B cell (primary cell): Measurements from ENCODE around the gene RIN3. TPM values are rescaled to one million over a fixed set of nuclear protein-coding genes. Genes with fewer than 3 reads are reported as not detected.

ENCODE experiments used
- ATAC-seq: fragments of 200-7000 bp; cut with Tn5 transposase; one replicate; pipeline ENCODE4 v1.10.0; 2021; ENCODE audit warnings: low read depth, mild to moderate bottlenecking, moderate number of reproducible peaks, moderate library complexity
- CTCF ChIA-PET: fragments of 350-600 bp; sonication (Branson Sonifier 250); formaldehyde crosslinking; loops from one replicate; lab custom pipeline; 2021; ENCODE audit warnings: antibody characterized with exemption, inconsistent platforms; lab: Charles Lee
- POLR2A ChIA-PET: fragments of 350-600 bp; sonication (Branson Sonifier 250); formaldehyde crosslinking; loops from one replicate; lab custom pipeline; 2021; ENCODE audit warnings: antibody characterized with exemption; lab: Charles Lee
- DNase-seq: peaks from one replicate; pipeline ENCODE4 v3.0.0; 2013
- H2AFZ ChIP-seq: 2 replicates; pipeline ENCODE4 v1.6.1; 2012; ENCODE audit warnings: mild to moderate bottlenecking, low read depth, low read length; ENCODE audit not compliant: insufficient read depth, poor library complexity, severe bottlenecking
- H3K27ac ChIP-seq, 2 donors: 1 replicate in 1 of 2; 2 replicates in 1 of 2; pipeline ENCODE4 v1.5.1; 2012 to 2013; ENCODE audit warnings: low read length in 2 of 2, mild to moderate bottlenecking in 2 of 2, moderate library complexity in 1 of 2
- H3K27me3 ChIP-seq, 4 experiments: fragments of 200-600 bp in 1 of 4; sonication (generic) in 1 of 4; replicated peaks in 1 of 4; 1 replicate in 2 of 4; 2 replicates in 2 of 4; pipeline versions ENCODE4 v1.6.1 to v1.7.0; 2013 to 2016; ENCODE audit warnings: low read length in 3 of 4, mild to moderate bottlenecking in 2 of 4, mixed read lengths in 1 of 4, moderate library complexity in 1 of 4; ENCODE audit not compliant: insufficient read depth in 4 of 4, control insufficient read depth in 3 of 4; ENCODE audit errors: control extremely low read depth in 1 of 4
- H3K36me3 ChIP-seq, 2 experiments: replicated peaks in 1 of 2; 1 replicate in 1 of 2; 2 replicates in 1 of 2; pipeline versions ENCODE4 v1.6.1 to v1.7.1; 2013; ENCODE audit warnings: low read length in 1 of 2; ENCODE audit not compliant: insufficient read depth in 2 of 2, control insufficient read depth in 1 of 2; ENCODE audit errors: control extremely low read depth in 1 of 2, extremely low read depth in 1 of 2
- H3K4me1 ChIP-seq, 2 donors: fragments of 200-600 bp in 1 of 2; sonication (generic) in 1 of 2; 1 replicate in 1 of 2; 2 replicates in 1 of 2; pipeline versions ENCODE4 v1.5.1 to v1.6.1; 2013 to 2017; ENCODE audit warnings: low read length in 2 of 2; ENCODE audit not compliant: control insufficient read depth in 2 of 2, insufficient read depth in 2 of 2
- H3K4me2 ChIP-seq: replicated peaks from 2 replicates; pipeline ENCODE3; 2012; ENCODE audit warnings: mild to moderate bottlenecking, low read depth, low read length; ENCODE audit not compliant: poor library complexity, severe bottlenecking
- H3K4me3 ChIP-seq, 5 experiments: fragments of 200-600 bp in 1 of 5; sonication (generic) in 1 of 5; 1 replicate in 3 of 5; 2 replicates in 2 of 5; pipeline versions ENCODE4 v1.5.1 to v1.7.0; 2011 to 2016; ENCODE audit warnings: low read length in 4 of 5, mild to moderate bottlenecking in 4 of 5, low read depth in 2 of 5, control low read depth in 1 of 5, moderate library complexity in 1 of 5; ENCODE audit not compliant: insufficient read depth in 1 of 5; ENCODE audit errors: control extremely low read depth in 1 of 5, extremely low read depth in 1 of 5
- H3K79me2 ChIP-seq: fragments of 200-600 bp; sonication (generic); one replicate; pipeline ENCODE4 v1.6.0; 2016; ENCODE audit warnings: low read length; ENCODE audit not compliant: control insufficient read depth, insufficient read depth
- H3K9ac ChIP-seq: fragments of 200-600 bp; sonication (generic); 2 replicates; pipeline ENCODE4 v1.6.1; 2017; ENCODE audit warnings: mild to moderate bottlenecking, low read length, moderate library complexity
- H3K9me3 ChIP-seq, 3 donors: one replicate each; pipeline versions ENCODE4 v1.6.1 to v1.7.1; 2013; ENCODE audit warnings: low read length in 2 of 3; ENCODE audit not compliant: control insufficient read depth in 2 of 3, insufficient read depth in 1 of 3; ENCODE audit errors: control extremely low read depth in 1 of 3
- H4K20me1 ChIP-seq: 2 replicates; pipeline ENCODE4 v1.6.0; 2012; ENCODE audit warnings: mild to moderate bottlenecking, low read length; ENCODE audit not compliant: insufficient read depth, control insufficient read depth, poor library complexity, severe bottlenecking
- H3K27ac Mint-ChIP-seq: one replicate; pipeline ENCODE4 v1.8.0; 2021; ENCODE audit warnings: mixed read lengths
- H3K27me3 Mint-ChIP-seq: one replicate; pipeline ENCODE4 v1.8.0; 2021; ENCODE audit warnings: mixed read lengths
- H3K4me1 Mint-ChIP-seq: one replicate; pipeline ENCODE4 v1.8.0; 2021; ENCODE audit warnings: mixed read lengths
- H3K4me3 Mint-ChIP-seq: one replicate; pipeline ENCODE4 v1.8.0; 2021; ENCODE audit warnings: mixed read lengths
- H3K9me3 Mint-ChIP-seq: one replicate; pipeline ENCODE4 v1.8.0; 2022; ENCODE audit warnings: mixed read lengths; ENCODE audit not compliant: insufficient read depth
- EZH2 ChIP-seq: IDR thresholded peaks from 2 replicates; pipeline ENCODE4 v1.6.1; 2012; ENCODE audit warnings: borderline replicate concordance, low read depth, mild to moderate bottlenecking, moderate library complexity, low read length; ENCODE audit not compliant: insufficient read depth, poor library complexity, severe bottlenecking
- WGBS: methylation state at CpG from one replicate; pipeline ENCODE4 v1.1.5; 2013; ENCODE audit warnings: missing lambda C conversion rate; ENCODE audit not compliant: insufficient coverage; 5-methylcytosine and 5-hydroxymethylcytosine counted together
- intact Hi-C: fragments of 100-400 bp; cut with micrococcal nuclease; formaldehyde crosslinking; loops from one replicate; pipeline ENCODE4 v1.10.0; 2022
- polyA plus RNA-seq: library from polyadenylated mRNA; depleted of rRNA; stranded (reverse); fragments of >200 nt; gene quantifications from 2 replicates; pipeline ENCODE4 v1.2.3, GENCODE V29; 2012
- total RNA-seq, 2 donors: library from RNA; stranded (reverse); fragments of 120-200 nt in 1 of 2; gene quantifications; 1 replicate in 1 of 2; 2 replicates in 1 of 2; pipeline versions ENCODE4 v1.2.3 to v1.2.4, GENCODE V29; 2013 to 2022
- TF ChIP-seq, protein P1 (sequence below): fragments of 200-600 bp; IDR thresholded peaks from one replicate; pipeline ENCODE4 v1.8.0; 2022; ENCODE audit warnings: antibody characterized with exemption, mild to moderate bottlenecking

Gene RIN3
- total and polyA plus RNA-seq, 2 donors (not counting 1 experiment from before 2014, with no cell fraction given) = 62.1 to 123 TPM

DNA sequence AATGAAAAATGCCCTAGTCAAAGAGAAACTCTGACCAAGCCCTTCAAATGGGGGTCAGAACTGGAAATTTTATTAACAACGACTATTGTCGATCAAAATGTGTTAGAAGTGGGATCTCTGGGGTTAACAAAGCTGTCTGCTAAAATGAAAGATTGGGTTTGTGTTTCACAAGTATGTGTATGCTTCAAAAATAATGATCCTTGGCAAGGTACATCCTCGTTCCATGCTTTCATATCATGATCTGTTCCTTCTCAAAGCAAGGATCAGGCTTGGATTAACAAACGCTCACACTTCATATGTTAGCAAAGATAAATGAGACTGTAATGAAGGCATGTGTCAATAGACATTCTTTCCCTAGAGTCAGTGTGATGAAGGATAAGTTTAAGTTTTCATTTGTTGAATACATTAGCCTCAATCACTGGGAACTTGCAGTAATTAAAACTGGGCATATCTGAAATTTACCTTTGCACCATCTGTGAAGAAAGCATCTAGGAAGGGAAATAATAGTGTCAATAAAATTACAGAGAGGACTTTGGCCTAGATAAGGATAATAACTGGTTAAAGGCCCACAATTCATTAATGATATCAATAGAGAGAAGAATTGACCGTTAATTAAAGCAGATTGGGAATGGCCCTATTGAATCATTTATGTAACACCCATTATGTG lies 91.8 kb downstream of the RIN3 start:
- no peaks in the 10 kb centered on the region for H3K36me3 ChIP-seq
- H3K9me3 ChIP-seq = peaks cover 3 to 18% (median 9%) of the 10 kb centered on the region in 3 donors
- DNase-seq (no peak), ATAC-seq (no peak)
- no peak for TF ChIP-seq EZH2
- TF ChIP-seq, protein P1, sequence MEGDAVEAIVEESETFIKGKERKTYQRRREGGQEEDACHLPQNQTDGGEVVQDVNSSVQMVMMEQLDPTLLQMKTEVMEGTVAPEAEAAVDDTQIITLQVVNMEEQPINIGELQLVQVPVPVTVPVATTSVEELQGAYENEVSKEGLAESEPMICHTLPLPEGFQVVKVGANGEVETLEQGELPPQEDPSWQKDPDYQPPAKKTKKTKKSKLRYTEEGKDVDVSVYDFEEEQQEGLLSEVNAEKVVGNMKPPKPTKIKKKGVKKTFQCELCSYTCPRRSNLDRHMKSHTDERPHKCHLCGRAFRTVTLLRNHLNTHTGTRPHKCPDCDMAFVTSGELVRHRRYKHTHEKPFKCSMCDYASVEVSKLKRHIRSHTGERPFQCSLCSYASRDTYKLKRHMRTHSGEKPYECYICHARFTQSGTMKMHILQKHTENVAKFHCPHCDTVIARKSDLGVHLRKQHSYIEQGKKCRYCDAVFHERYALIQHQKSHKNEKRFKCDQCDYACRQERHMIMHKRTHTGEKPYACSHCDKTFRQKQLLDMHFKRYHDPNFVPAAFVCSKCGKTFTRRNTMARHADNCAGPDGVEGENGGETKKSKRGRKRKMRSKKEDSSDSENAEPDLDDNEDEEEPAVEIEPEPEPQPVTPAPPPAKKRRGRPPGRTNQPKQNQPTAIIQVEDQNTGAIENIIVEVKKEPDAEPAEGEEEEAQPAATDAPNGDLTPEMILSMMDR = no peak
- H3K9ac ChIP-seq = no peak overlapping the region
- Mint-ChIP-seq H3K4me3 (no peak overlapping the region), H3K27me3 (no peaks in the 10 kb centered on the region), H3K27ac (no peak overlapping the region), H3K4me1 (peaks cover 34% of the 10 kb centered on the region), H3K9me3 (no peaks in the 10 kb centered on the region)
- no peak overlapping the region for H3K4me2 ChIP-seq
- intact Hi-C loops = no loop called here
- H3K4me1 ChIP-seq = peaks cover 16 to 18% of the 10 kb centered on the region in 2 donors
- H3K27ac ChIP-seq = no peak overlapping the region
- H3K79me2 ChIP-seq = no peaks in the 10 kb centered on the region
- ChIA-PET CTCF (interaction anchor here (0.9 kb wide), 1 partner anchor 71 kb away, joined by 3 read pairs; no protein-coding TSS in a partner anchor), POLR2A (interaction anchor here (0.7 kb wide), 1 partner anchor 33 kb away, joined by 3 read pairs; no protein-coding TSS in a partner anchor)
- no peak overlapping the region for H2AFZ ChIP-seq
- H4K20me1 ChIP-seq = no peaks in the 10 kb centered on the region
- WGBS = 100% methylated on average over 2 of the region's 5 CpGs
- H3K4me3 ChIP-seq = no peak overlapping the region
- no peaks in the 10 kb centered on the region for H3K27me3 ChIP-seq

DNA sequence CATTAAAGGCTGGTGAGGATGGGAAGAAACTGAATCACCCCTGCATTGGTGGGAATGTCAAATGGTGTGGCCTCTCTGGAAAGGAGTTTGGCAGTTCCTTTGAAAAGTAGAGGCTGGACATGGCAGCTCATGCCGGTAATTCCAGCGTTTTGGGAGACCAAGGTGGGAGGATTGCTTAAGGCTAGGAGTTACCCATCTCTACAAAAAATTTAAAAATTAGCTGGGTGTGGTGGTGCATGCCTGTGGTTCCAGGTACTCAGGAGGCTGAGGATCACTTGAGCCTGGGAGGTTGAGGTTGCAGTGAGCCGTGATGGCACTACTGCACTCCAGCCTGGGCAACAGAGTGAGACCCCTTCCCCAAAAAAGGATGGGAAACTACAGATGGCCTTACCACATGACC lies 93.7 kb downstream of the RIN3 start:
- TF ChIP-seq, protein P1 = no peak
- no peak for TF ChIP-seq EZH2
- Histone ChIP-seq H3K4me3 (no peak overlapping the region), H2AFZ (no peak overlapping the region), H3K9ac (no peak overlapping the region), H3K27me3 (no peaks in the 10 kb centered on the region), H3K9me3 (peaks cover 3 to 18% (median 14%) of the 10 kb centered on the region in 3 donors), H3K4me1 (peaks cover 16 to 20% of the 10 kb centered on the region in 2 donors), H3K79me2 (peaks cover 3% of the 10 kb centered on the region), H3K27ac (no peak overlapping the region), H3K36me3 (no peaks in the 10 kb centered on the region), H4K20me1 (no peaks in the 10 kb centered on the region), H3K4me2 (no peak overlapping the region)
- ChIA-PET POLR2A (no interaction called here), CTCF (no interaction called here)
- H3K4me3 Mint-ChIP-seq = no peak overlapping the region
- WGBS = 100% methylated on average over 1 of the region's 3 CpGs
- H3K9me3 Mint-ChIP-seq = no peaks in the 10 kb centered on the region
- peaks cover 41% of the 10 kb centered on the region for H3K4me1 Mint-ChIP-seq
- intact Hi-C loops = no loop called here
- no peak for ATAC-seq
- no peak overlapping the region for H3K27ac Mint-ChIP-seq
- H3K27me3 Mint-ChIP-seq = no peaks in the 10 kb centered on the region
- DNase-seq = no peak
